ENCODE measurements around the gene UCP2.
"Not testable (repeated sequence)": the region's sequence is repeated elsewhere in the genome, so short reads cannot be mapped to it uniquely, and the experiment has no call there.

Gene UCP2

GRCh38 chr11:73946798-73947458, 35.7 kb downstream of the UCP2 start:
- DNase-seq (ENCODE audit: low read depth, low spot score), result no peak

- no peak for DNase-seq (ENCODE audit: low read depth, low spot score)
These were observed 37.2 kb downstream of the UCP2 start for GRCh38 chr11:73945396-73945795.

DNA sequence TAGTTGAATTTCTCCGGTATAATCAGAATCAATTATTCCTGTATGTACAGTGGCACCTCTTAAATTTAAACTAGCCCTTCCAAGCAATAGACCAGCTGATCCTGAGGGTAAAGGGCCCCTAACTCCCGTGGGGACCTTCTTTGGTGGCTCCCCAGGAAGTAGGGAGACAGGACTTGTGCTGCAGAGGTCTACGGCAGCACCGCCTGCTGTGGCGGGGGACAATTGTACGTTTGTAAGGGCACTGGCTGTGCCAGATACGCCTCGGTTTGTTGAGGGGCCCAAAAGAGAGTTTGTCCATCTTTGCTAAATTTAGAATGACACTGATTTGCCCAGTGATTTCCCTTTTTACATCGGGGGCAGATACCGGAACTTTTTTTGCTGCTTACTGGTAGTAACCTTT, 37.7 kb downstream of the UCP2 start:
- no peak for DNase-seq (ENCODE audit: low read depth, low spot score)

DNA sequence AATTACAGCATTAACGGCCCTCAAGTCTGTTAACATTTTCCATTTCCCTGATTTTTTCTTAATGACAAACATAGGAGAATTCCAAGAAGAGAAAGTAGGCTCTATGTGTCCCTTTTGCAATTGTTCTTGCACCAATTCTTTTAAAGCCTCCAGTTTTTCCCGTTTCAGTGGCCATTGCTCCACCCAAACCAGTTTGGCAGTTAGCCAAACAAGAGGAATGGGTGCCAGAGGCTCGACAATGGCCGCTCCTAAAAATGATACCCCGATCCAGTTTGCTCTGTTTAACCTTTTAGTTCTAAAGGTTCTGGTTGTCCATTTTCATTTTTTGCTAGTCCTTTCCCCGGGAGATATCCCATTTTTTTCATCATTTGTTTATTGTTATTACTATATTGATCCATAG, 38.6 kb downstream of the UCP2 start:
- no peak for DNase-seq (ENCODE audit: low read depth, low spot score)

DNA sequence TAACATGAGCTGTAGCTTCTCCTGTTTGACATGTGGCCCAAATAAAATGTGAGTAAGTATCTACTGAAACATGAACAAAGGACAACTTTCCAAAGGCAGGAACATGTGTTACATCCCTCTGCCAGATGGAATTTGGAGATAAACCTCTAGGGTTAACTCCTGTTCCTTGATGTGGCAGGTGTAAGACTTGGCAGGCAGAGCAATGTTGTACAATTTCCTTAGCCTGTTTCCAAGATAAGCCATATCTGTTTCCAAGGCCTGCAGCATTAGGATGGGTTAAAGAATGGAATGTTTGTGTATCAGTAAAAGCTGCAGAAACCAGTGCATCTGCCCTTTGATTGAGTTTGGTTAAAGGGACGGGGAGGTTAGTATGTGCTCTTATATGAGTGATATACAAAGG, 40.6 kb downstream of the UCP2 start:
- no peak for DNase-seq (ENCODE audit: low read depth, low spot score)

GRCh38 chr11:73940801-73941570, 41.7 kb downstream of the UCP2 start:
- DNase-seq (ENCODE audit: low read depth, low spot score), result no peak

- DNase-seq (ENCODE audit: low read depth, low spot score), result no peak
These were observed 43.5 kb downstream of the UCP2 start for GRCh38 chr11:73939096-73939495.

- not testable (repeated sequence) for DNase-seq (ENCODE audit: low read depth, low spot score)
These were observed 46.6 kb downstream of the UCP2 start for GRCh38 chr11:73936047-73936446.

GRCh38 chr11:73932781-73933180, 49.9 kb downstream of the UCP2 start:
- DNase-seq (ENCODE audit: low read depth, low spot score), result no peak

- no peak for DNase-seq (ENCODE audit: low read depth, low spot score)
These were observed 50.7 kb downstream of the UCP2 start for GRCh38 chr11:73931951-73932350.

DNA sequence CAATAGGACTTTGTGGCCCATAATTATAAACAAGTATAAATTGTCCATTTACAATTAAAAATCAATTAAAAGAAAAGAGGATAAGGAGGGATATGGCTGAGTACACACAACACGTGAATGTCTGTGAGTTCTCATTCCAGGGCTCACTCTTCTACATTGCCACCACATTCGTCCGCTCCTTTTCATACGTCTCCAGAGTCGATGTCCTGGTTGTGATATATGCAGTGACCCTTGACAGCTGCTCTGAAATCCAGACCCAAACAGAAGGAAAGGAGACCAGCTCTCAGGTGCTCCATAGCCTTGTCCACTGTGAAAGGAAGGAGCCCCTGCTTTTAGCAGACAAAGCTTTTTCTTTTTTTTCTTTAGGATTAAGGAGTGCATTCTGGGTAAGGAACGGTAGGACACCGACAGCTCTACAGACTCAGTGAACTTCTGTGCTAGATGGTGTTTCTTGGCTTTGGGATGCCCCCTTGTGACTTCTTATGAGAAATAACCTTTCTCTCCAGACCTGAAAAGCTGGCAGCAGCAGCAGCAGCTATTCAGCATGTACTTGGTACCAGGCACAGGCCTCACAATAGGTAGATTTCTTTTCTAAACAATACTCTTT, 51.5 kb downstream of the UCP2 start:
- peak; percentile 86 for DNase-seq (ENCODE audit: low read depth, low spot score)

DNA sequence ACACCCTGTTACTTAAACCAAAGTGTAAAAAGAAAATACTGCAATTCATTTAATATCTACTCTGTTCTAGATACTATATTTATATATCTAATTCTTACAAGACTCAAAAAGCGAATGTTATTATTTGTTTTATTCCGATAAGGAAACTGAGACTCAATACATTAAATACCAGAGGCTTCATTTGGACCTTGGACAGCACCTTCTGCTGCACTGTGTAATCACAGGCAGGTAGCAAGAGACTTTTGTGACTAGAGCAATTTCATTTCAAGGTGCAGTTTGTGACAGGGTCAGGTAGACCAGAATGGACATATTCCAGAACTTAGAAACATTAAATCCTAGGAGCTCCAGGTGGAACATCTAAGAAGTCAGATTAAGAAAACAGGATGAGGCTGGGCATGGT, 53.3 kb downstream of the UCP2 start:
- DNase-seq (ENCODE audit: low read depth, low spot score), result no peak
